ENCODE results near the gene ADGRF5. TPM values are rescaled to one million over a fixed set of nuclear protein-coding genes. Genes with fewer than 3 reads are reported as not detected.
A peak's percentile ranks its signal among the peaks of the same experiment; 100 is the strongest.

Gene ADGRF5
- total and polyA plus RNA-seq, 2 experiments from 2014 or later: not detected

DNA sequence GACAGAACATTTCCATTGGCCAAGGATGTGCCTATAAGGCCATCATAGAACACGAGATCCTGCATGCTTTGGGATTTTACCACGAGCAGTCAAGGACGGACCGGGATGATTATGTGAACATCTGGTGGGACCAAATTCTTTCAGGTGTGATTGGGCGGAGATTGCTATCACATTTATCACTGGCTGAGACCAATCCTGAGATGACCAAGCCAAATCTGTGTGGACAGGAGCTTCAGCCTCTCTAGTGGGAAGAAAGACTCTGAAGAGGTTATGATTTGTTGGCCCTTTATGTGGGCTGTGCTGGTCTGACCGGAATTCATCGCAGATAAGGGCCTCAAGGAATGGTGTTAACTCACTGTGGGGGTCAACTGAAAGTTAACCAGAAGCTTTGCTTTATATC is 102.2 kb downstream of the ADGRF5 start:
- Mint-ChIP-seq H3K9me3 (no peaks in the 10 kb centered on the region), H3K4me1 (peaks cover 3% of the 10 kb centered on the region)

DNA sequence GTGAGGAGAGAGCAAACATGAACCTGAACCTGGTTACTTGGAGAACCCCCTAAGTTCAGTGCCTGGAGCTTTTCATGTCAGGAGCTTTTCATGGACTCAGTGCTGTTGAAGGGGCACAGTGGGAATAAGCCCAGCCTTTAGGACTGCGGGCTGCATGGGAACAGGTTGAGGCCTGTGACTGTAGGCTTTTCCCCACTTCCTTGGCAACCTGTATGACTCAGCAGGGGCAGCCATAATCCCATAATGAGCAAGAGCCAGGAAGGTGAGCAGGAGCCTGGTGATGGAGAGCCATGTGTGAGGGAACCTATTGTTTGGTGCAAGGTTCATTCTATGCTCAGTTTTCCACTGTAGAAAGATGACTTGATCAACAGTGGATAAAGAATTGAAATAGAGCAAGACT is 105.1 kb downstream of the ADGRF5 start:
- DNase-seq (ENCODE audit: low spot score) (no peak), ATAC-seq (no peak)
- Mint-ChIP-seq H3K4me1 (peaks cover 3% of the 10 kb centered on the region), H3K27ac (no peak overlapping the region), H3K4me3 (no peak overlapping the region), H3K36me3 (ENCODE audit: low read depth) (no peaks in the 10 kb centered on the region), H3K27me3 (ENCODE audit: insufficient read depth, low read depth, poor library complexity) (peaks cover 4% of the 10 kb centered on the region), H3K9me3 (no peaks in the 10 kb centered on the region)
- Histone ChIP-seq H3F3A (replicated peaks; ENCODE audit: low read depth) (no peaks in the 10 kb centered on the region), H3K9me2 (ENCODE audit: insufficient read depth) (0 out of 2 replicates have a peak, but pooled peaks cover 9% of the 10 kb centered on the region), H3K4me2 (no peak overlapping the region), H3K27me3 (ENCODE audit: insufficient read depth) (no peaks in the 10 kb centered on the region), H4K20me1 (replicated peaks; ENCODE audit: insufficient read depth) (no peaks in the 10 kb centered on the region), H3K36me3 (ENCODE audit: insufficient read depth) (no peaks in the 10 kb centered on the region), H3K79me2 (replicated peaks; ENCODE audit: insufficient read depth) (no peaks in the 10 kb centered on the region), H3K27ac (ENCODE audit: low read depth) (no peak overlapping the region), H2AFZ (peak overlapping the region; percentile 18; the same call in 1 of the 2 replicates), H3K4me1 (ENCODE audit: insufficient read depth) (no peaks in the 10 kb centered on the region), H3K4me3 (no peak overlapping the region)
- TF ChIP-seq EZH2phosphoT487 (IDR thresholded peaks at IDR 0.05; ENCODE audit: unreplicated experiment): no peak
- no peak for TF ChIP-seq ZNF114 (CRISPR knock-in tag; IDR thresholded peaks at IDR 0.05)
- TF ChIP-seq, protein P1, sequence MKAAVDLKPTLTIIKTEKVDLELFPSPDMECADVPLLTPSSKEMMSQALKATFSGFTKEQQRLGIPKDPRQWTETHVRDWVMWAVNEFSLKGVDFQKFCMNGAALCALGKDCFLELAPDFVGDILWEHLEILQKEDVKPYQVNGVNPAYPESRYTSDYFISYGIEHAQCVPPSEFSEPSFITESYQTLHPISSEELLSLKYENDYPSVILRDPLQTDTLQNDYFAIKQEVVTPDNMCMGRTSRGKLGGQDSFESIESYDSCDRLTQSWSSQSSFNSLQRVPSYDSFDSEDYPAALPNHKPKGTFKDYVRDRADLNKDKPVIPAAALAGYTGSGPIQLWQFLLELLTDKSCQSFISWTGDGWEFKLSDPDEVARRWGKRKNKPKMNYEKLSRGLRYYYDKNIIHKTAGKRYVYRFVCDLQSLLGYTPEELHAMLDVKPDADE (IDR thresholded peaks at IDR 0.05): no peak
- no peak for TF ChIP-seq POLR2AphosphoS5 (IDR thresholded peaks at IDR 0.05; ENCODE audit: low read depth)
- no peak for TF ChIP-seq JUNB (IDR thresholded peaks at IDR 0.05; ENCODE audit: unreplicated experiment)
- TF ChIP-seq ZNF331 (CRISPR knock-in tag; IDR thresholded peaks at IDR 0.05; ENCODE audit: low read depth): no peak
- TF ChIP-seq REST (IDR thresholded peaks at IDR 0.05; ENCODE audit: unreplicated experiment): no peak
- TF ChIP-seq CTCF (conservative IDR thresholded peaks at IDR 0.05; ENCODE audit: low read depth in 2 of 2): no peak

More for the DNA sequence above, 102.2 kb downstream of the ADGRF5 start:
- no peaks in the 10 kb centered on the region for H3K36me3 ChIP-seq (ENCODE audit: insufficient read depth)
- 0 out of 2 replicates have a peak, but pooled peaks cover 9% of the 10 kb centered on the region for H3K9me2 ChIP-seq (ENCODE audit: insufficient read depth)
- H3K4me1 ChIP-seq (ENCODE audit: insufficient read depth): no peaks in the 10 kb centered on the region
- no peaks in the 10 kb centered on the region for H3K27me3 ChIP-seq (ENCODE audit: insufficient read depth)
- DNase-seq (ENCODE audit: low spot score): no peak
- Mint-ChIP-seq H3K4me3 (no peak overlapping the region), H3K36me3 (ENCODE audit: low read depth) (no peaks in the 10 kb centered on the region), H3K27me3 (ENCODE audit: insufficient read depth, low read depth, poor library complexity) (peaks cover 4% of the 10 kb centered on the region), H3K27ac (no peak overlapping the region)
- TF ChIP-seq CTCF (conservative IDR thresholded peaks at IDR 0.05; ENCODE audit: low read depth in 2 of 2) (no peak), NANOG (IDR thresholded peaks at IDR 0.05; ENCODE audit: borderline replicate concordance) (no peak)
- H2AFZ ChIP-seq: peak overlapping the region; percentile 43; the same call in 1 of the 2 replicates
- no peaks in the 10 kb centered on the region for H3F3A ChIP-seq (replicated peaks; ENCODE audit: low read depth)
- no peak overlapping the region for H3K27ac ChIP-seq (ENCODE audit: low read depth)
- H3K79me2 ChIP-seq (replicated peaks; ENCODE audit: insufficient read depth): no peaks in the 10 kb centered on the region
- no peak for ATAC-seq
- no peak overlapping the region for H3K4me3 ChIP-seq
- no peaks in the 10 kb centered on the region for H4K20me1 ChIP-seq (replicated peaks; ENCODE audit: insufficient read depth)
- H3K4me2 ChIP-seq: no peak overlapping the region

All from GM23338 (cell line).